ENCODE results near the gene ERICH4. TPM values are rescaled to one million over a fixed set of nuclear protein-coding genes. Genes with fewer than 3 reads are reported as not detected.

ERICH4 gene
- total RNA-seq, 4 donors from 2014 or later = not detected

DNA sequence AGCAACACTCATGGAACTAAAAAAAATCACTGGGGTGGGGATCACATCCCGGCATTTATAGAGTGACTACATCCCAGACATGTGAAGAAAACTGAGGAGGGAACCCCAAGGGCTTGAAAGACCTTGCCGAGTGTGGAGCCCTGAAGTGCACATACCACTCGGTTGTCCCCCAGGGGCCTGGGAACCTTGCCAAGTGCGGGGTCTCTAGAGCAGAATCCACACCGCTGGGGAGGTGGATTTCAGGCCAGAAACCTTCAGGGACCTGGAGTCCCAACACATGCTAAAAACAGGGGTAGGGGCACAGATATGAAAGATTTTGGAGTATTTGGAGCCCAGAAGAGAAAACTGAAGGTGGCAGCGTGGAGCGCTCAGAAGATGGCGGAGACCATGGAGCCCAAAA is 35.2 kb downstream of the ERICH4 start:
- TF ChIP-seq, protein P1, sequence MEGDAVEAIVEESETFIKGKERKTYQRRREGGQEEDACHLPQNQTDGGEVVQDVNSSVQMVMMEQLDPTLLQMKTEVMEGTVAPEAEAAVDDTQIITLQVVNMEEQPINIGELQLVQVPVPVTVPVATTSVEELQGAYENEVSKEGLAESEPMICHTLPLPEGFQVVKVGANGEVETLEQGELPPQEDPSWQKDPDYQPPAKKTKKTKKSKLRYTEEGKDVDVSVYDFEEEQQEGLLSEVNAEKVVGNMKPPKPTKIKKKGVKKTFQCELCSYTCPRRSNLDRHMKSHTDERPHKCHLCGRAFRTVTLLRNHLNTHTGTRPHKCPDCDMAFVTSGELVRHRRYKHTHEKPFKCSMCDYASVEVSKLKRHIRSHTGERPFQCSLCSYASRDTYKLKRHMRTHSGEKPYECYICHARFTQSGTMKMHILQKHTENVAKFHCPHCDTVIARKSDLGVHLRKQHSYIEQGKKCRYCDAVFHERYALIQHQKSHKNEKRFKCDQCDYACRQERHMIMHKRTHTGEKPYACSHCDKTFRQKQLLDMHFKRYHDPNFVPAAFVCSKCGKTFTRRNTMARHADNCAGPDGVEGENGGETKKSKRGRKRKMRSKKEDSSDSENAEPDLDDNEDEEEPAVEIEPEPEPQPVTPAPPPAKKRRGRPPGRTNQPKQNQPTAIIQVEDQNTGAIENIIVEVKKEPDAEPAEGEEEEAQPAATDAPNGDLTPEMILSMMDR (IDR thresholded peaks at IDR 0.05 in 4 of 5, conservative IDR thresholded peaks at IDR 0.05 in 1 of 5) = no peak
- TF ChIP-seq POLR2A (IDR thresholded peaks at IDR 0.05) = no peak
- peaks cover 0 to 3% (median 1%) of the 10 kb centered on the region in 3 donors for H3K27me3 ChIP-seq
- H3K4me3 ChIP-seq = no peak overlapping the region
- intact Hi-C loops (cut with DNase I; ENCODE audit: low total_unique reads) = no loop called here
- no peaks in the 10 kb centered on the region for H3K9me3 ChIP-seq
- no peaks in the 10 kb centered on the region for H3K36me3 ChIP-seq
- no peak for ATAC-seq
- peak overlapping the region in 2 of 4 donors; percentile 69 to 71 for H3K27ac ChIP-seq
- no peak for DNase-seq
- in situ Hi-C loops (cut with MboI; ENCODE audit: low sequenced_read_pairs in 4 of 4) = no loop called here
- peaks cover 0 to 2% of the 10 kb centered on the region in 2 donors for H3K4me1 ChIP-seq

DNA sequence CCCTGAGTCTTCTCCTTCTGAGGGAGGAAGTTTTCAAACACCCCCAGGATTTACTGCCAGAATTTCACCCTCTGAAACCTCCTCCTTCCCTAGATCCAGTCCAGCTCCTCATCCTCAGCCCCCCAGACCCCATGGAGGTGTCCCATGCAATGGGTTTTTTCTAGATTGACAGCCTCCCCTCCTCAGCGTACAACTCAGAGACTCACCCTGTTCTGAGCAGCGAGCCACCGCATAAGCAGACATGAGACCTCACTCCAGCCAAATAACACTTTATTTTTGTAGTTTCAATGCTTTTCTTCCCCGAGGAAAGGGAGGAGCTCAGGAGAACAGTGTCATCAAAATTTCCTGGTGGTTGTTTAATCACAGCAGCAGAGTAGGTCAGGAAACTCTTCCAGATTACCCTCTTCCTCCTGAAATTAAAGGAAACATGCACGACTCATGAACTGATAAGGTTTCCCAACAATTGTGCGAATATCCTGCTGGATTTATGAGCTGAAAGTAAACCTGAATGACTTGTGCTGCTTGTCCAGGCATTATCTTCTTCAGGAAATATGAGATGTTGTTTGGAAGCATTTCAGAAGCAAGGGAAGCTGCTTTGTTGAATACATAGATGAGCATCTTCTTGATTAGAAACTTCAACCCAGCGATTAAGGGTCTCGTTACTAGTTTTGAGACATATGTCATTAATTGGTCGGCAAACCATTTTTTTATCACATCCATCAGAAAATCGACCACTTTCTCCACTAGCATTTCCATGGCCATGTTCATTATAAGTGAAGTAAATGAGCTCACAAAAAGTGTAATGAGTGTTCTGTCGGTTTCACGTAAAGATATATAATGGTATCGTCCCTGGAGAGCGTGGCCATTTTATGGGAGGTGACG is 36.2 kb downstream of the ERICH4 start:
- H3K4me3 ChIP-seq = peak overlapping the region in 1 of 4 donors; percentile 13
- in situ Hi-C loops (cut with MboI; ENCODE audit: low sequenced_read_pairs in 4 of 4) (no loop called here), intact Hi-C loops (cut with DNase I; ENCODE audit: low total_unique reads) (no loop called here)
- no peaks in the 10 kb centered on the region for H3K27me3 ChIP-seq
- DNase-seq (no peak), ATAC-seq (peak; percentile 56 to 62)
- H3K27ac ChIP-seq = peak overlapping the region; percentile 54 to 73 (median 66)
- no peaks in the 10 kb centered on the region for H3K9me3 ChIP-seq
- no peaks in the 10 kb centered on the region for H3K36me3 ChIP-seq
- peaks cover 0 to 2% of the 10 kb centered on the region in 2 donors for H3K4me1 ChIP-seq
- TF ChIP-seq, protein P1 (IDR thresholded peaks at IDR 0.05 in 4 of 5, conservative IDR thresholded peaks at IDR 0.05 in 1 of 5) = no peak
- TF ChIP-seq POLR2A (IDR thresholded peaks at IDR 0.05) = no peak

DNA sequence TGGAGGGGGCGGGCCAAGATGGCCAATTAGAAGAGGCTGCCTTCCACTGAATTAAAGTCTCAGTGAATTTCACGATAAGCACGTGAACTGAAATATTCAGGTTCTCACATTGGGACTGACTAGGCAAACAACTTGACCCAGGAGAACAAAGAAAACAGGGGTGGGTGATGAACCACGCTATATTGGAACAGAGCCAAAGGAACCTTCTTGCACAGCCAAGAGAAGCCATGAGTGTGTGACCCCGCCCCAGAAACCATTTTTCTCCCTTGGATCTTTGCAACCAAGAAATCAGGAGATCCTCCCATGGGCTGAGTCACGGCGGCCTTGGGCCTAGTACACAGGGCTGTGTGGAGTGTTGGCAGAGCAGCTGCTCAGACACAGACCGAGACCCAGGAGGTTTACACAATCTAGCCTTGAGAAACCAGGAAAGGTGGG is 36.8 kb downstream of the ERICH4 start:
- DNase-seq (no peak), ATAC-seq (peak; percentile 41 to 57)
- in situ Hi-C loops (cut with MboI; ENCODE audit: low sequenced_read_pairs in 4 of 4) = no loop called here
- no peaks in the 10 kb centered on the region for H3K36me3 ChIP-seq
- peak overlapping the region; percentile 54 to 73 (median 66) for H3K27ac ChIP-seq
- TF ChIP-seq, protein P1 (IDR thresholded peaks at IDR 0.05 in 4 of 5, conservative IDR thresholded peaks at IDR 0.05 in 1 of 5) = no peak
- TF ChIP-seq POLR2A (IDR thresholded peaks at IDR 0.05) = no peak
- intact Hi-C loops (cut with DNase I; ENCODE audit: low total_unique reads) = no loop called here
- peaks cover 0 to 2% of the 10 kb centered on the region in 2 donors for H3K4me1 ChIP-seq
- H3K27me3 ChIP-seq = peaks cover 0 to 2% (median 0%) of the 10 kb centered on the region in 3 donors
- peak overlapping the region in 1 of 4 donors; percentile 13 for H3K4me3 ChIP-seq
- H3K9me3 ChIP-seq = no peaks in the 10 kb centered on the region

DNA sequence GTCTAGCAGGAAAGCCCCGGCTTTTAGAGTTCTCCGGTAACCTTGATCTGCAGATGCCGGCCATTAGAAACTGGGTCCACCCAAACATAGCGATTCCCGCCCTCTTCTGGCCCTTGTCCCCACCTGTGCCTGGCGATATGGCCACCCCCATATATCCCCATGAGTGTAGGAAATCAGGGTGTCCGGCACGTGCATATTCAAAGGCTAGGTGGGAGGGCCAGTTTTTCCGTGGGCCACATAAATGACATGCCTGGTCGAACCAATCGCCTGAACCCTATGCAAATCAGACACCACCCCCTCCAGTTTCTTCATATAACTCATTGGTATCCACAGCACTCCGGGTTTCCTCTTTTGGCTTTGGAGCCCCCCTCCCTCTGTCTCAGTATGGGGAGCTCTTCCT is 37.4 kb downstream of the ERICH4 start:
- ATAC-seq (no peak), DNase-seq (no peak)
- TF ChIP-seq POLR2A (IDR thresholded peaks at IDR 0.05) = no peak
- TF ChIP-seq, protein P1 (IDR thresholded peaks at IDR 0.05 in 4 of 5, conservative IDR thresholded peaks at IDR 0.05 in 1 of 5) = no peak
- Histone ChIP-seq H3K9me3 (no peaks in the 10 kb centered on the region), H3K27me3 (peaks cover 0 to 2% (median 0%) of the 10 kb centered on the region in 3 donors), H3K27ac (peak overlapping the region; percentile 42 to 73 (median 66)), H3K4me3 (peak overlapping the region in 1 of 4 donors; percentile 13), H3K36me3 (no peaks in the 10 kb centered on the region), H3K4me1 (peaks cover 0 to 2% of the 10 kb centered on the region in 2 donors)
- in situ Hi-C loops (cut with MboI; ENCODE audit: low sequenced_read_pairs in 4 of 4) = no loop called here
- intact Hi-C loops (cut with DNase I; ENCODE audit: low total_unique reads) = no loop called here

All from gastrocnemius medialis (tissue), 4 donors.